Activated T-cell treated with anti-CD3 and anti-CD28 coated beads, Interleukin-2, amount 50 U/mL, for 48 hours (primary cell): ENCODE results near the gene RFTN2.
"Not testable (repeated sequence)": the region's sequence is repeated elsewhere in the genome, so short reads cannot be mapped to it uniquely, and the experiment has no call there.

Experiments used
- DNase-seq, 2 experiments: peaks; one replicate each; pipeline ENCODE4 v3.0.0-alpha.2; 2020

RFTN2 gene

DNA sequence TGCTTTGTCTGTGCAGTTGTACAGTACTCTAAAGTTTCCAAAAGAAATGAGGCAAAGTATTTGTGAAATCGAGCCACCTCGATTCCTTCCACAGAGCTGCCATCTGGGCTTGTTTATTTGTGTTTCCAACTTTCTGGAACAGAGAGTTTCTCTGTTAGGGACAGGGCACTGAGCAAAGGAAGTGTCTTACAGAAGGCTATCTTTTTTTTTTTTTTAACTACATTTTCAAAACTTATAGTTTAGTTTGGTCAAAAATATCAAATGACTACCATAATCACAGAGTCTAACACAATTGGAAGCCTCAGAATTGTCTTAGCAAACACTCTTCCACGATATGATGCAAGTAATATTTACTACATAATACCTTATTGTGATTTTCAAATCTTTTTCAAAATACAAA lies 796 bp downstream of the RFTN2 start:
- no peak for DNase-seq

DNA sequence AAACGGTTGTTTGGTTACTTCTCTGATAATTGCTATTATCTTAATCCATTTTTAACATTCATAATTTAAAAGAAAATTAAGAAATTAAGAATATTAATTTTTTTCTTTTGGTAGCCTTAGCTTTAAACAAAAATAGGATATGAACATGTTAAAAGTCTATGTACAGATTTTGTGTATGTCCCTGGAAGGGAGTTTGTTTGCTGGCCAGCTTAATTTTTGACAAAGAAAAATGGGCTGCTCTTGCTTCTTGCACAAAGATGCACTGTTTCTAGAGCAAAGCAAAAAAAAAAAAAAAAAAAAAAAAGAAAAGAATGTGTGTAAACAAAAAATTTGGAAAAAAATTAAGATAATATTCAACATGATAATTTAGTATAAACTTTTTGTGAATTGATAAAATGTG lies 1.3 kb downstream of the RFTN2 start:
- DNase-seq = no peak

DNA sequence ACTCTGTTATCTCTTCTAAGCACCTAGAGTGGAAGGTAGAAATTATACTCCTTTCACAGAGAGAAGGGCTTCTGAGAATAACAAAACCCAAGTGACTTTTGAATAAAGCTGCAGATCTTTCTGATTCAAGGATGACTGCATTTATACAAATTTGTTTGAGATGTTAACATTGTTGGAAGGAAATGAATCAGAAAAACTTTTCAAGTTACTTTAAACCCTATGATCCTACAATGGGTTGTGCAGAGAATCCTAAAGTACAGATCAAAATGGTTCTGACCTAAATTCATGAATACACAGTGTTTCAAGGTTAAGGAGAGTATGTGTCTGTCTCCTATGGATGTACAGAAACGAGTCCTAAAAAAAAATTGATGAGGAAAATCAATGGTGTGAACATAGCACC lies 1.8 kb downstream of the RFTN2 start:
- DNase-seq = no peak

DNA sequence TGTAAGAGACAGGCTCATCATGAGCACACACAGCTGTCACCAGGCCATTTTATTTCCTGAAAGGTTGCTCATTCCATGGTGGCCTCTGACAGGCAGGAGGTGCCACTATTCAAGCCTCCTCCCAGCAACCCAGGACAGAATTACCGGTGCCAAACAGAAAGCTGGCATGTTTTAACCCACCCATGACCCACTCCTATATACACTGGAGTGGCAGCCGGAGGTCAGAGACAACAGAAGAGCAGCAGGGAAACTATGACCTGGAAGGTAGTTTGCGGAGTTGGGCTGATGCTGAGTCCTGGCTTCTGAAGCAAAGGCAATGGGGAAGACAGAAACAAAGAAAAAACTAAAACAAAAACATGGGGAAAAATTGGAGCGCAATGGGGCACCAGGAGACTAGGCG lies 2.3 kb downstream of the RFTN2 start:
- no peak for DNase-seq

DNA sequence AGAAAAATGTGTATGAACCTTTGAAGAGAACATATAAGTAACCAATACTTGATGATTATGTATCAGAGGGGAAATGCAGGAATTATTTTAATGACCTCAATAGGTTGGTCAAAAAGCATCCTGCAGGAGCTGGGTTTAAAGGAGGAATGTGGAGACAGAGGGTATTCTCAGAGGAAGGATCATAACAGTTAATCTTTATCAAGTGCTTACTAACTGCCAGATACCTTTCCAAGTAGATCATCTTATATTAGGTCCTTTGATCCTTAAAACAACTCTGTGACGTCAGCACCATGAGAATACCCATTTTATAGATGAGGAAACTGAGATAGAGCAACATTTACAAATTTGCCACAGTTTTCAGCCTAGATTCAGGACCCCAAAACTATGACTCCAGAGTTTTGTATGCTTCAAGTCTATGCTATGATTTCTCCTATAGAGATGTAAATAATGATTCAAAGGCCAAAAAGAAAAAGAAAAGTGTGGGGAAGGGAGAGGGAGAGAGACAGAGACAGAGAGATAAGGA lies 3.0 kb downstream of the RFTN2 start:
- no peak for DNase-seq

DNA sequence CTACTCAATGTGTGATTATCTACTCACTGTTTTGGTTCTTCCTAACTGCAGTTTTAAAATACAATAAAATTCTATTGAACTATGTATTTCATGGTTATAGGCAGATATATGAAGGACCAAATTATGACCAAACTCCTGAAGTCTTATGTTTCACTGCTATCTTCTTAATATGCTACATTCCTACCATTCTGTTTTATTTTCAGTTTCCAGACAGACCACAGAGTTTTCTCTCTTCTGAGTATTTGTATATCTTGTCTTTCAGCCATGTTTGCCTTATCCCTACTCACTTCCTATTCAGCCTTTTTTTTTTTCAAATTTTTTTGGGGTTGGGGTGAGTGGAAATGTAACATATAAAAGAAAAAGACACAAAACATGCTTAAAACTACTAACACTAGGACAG lies 6.3 kb downstream of the RFTN2 start:
- DNase-seq = no peak

DNA sequence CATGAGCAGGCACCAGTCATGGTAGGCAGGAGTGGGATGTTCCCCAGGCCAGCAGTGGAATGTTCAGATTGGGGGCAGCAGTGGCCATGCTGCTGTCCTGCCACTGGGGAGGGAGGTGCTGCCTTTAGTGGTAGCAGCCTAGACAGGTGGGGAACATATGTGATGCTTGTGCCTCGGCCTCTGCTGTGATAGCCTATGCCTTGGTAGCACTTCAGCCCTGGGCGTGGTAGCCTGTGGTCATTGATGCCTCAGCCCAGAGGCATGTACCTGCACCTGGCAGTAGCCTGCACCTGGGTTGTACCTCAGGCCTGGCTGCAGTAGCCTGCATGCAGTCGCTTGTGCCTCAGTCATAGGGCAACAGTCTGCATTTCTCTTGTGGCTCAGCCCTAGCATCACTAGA lies 7.1 kb downstream of the RFTN2 start:
- DNase-seq = no peak

DNA sequence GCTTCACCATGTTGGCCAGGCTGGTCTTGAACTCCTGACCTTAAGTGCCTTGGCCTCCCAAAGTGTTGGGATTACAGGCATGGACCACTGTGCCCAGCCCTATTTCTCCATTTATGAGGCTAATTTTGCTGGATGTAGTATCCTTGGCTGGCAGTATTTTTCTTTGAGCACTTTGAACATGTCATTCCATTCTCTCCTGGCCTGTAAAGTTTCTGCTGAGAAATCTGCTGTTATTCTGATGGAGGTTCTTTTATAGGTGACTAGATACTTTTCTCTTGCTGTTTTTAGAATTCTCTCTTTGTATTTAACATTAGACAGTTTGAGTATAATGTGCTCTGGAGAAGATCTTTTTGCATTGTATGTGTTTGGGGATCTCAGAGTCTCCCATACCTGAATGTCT lies 9.1 kb downstream of the RFTN2 start:
- DNase-seq = no peak

DNA sequence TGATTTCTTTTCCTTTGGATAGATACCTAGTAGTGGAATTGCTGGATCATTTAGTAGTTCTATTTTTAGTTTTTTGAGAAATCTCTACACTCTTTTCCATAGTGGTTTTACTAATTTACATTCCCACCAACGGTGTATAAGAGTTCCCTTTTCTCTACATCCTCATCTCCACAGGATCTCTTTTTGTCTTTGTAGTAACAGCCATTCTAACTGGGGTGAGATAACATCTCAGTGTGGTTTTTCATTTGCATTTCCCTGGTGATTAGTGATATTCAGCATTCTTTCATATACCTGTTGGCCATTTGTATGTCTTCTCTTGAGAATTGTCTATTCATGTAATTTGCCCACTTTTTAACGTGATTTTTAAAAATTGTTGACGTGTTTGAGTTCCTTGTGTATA lies 13.8 kb downstream of the RFTN2 start:
- DNase-seq = no peak

DNA sequence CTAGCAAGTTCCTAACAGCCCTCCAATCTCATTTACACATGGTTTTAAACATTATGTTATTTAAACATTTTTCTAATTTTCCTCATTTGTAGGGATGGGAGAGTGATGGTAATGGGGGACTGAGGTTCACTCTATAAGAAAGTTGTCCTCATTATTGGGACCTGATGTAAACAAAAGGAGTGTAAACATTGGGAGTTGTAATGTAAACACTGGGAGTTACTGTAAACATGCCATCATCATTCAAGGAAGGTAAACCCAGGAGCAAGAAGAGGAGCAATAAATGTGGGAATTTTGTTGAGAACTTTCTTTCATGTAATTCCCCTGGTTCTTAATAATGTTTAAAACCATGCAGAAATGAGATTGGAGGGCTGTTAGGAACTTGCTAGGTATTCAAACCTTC lies 17.8 kb downstream of the RFTN2 start:
- no peak for DNase-seq

DNA sequence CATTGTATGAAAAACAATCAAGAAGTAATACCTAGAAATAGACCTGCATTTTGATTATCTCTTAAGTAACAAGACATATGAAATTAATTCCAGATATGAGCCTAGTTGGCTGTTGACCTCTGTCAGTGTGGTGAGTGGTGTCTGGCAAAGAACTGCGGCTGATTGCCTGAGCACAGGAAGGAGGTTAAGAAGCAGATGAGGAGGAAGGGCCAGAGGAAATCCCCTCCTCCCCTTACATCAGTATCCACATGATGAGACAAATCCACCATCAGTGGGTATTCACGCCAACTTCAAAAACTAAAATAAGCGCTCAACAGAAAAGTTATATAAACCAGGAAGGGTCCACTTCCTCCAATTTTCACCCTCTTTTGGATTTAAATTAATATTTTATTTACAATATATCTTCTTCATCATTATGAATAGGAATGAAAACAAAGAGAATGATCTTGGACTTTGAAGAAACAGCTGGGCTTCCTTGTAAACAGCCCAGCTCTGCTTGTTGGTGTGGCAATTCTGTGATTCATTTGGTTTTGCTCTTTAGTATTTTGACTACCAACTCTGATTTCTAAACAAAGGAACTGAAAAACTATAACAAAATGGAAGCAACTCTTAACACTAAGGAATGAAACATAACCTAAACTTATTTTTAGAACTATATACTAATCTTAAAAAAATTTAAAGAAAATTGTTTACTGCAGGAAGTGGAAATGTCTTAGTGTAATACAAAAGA lies 27.3 kb downstream of the RFTN2 start:
- DNase-seq = no peak

DNA sequence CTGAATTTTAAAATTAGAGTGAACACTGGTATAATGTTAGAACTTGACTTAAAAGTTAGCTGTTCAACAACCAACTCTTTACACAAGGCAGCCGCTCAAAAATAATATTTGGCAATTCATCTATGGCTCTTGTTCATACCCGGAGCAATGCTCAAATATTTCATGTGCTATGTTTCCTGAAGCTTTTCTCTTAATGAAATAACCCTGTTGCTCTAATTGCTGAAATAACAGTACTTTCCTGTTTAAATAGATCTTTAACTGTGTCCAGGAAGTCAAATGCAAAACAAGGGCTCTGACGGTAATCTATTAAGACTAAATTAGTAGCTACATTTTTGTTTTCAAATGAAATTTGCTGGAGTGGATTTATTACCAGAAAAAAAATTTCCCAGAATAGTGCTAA lies 33.7 kb downstream of the RFTN2 start:
- DNase-seq = no peak

DNA sequence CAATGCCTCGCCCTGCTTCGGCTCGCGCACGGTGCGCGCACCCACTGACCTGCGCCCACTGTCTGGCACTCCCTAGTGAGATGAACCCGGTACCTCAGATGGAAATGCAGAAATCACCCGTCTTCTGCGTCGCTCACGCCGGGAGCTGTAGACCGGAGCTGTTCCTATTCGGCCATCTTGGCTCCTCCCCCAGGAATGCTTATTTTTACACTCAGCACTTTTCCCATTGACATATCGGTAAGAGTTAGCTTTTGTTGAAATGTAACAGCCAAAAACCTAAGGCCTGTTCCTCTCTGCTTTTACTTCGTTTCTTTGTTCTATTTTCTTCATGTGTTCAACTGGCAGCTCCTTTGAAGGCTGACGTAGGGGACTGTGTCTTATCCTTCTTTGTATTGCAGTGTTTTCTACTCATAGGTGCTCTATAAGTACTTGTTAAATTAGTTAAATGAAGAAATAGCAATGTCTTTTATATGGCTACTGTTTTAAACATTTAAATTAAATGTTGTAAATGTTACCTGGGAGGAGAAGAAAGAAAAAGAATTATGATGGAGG lies 34.7 kb downstream of the RFTN2 start:
- DNase-seq = not testable (repeated sequence)

DNA sequence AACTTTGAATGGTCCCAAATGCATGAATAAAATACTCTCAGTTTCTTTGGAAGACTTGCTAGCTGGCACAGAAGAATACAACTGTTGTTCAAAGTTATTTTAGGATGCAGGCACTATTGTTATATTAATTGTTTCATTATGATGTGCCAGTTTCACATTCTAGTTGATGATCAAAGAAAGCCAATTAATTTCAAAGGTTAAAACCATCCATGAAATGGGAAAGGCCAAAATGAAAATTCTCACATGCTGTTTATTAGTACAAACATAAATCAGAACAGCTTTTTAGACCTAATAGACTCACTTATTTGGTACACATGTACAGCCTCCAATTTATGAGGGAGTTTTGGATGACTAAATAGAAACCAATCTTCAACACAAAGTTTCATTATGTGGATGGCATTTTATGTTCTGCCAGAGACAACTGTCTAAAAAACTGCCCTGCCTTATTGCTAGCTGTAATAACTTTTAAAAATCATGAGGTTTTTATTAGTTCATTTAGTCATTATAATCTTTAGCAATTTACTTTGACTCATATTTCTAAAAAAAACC lies 42.2 kb downstream of the RFTN2 start:
- DNase-seq = no peak

DNA sequence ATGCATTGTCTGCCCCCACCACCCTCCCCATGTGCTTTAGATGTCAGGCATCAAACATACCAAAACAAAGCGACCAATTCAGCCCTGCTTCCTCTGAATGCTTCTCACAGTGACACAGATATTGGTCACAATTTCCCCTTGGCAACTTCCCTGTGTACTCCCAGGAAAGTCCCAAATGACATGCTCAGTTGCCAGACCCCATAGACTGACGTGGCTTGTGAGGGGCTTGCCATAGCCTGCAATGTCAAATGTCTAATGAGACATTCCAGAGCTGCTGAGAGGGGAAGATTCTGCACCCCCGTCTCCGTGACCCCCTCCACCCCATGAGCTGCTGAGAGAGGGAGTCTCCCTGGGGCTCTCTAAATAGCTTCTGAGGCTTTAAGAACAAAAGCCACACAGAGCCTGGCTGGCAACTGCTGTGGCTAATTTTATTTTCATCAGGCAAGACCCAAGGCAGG lies 47.3 kb downstream of the RFTN2 start:
- no peak for DNase-seq

DNA sequence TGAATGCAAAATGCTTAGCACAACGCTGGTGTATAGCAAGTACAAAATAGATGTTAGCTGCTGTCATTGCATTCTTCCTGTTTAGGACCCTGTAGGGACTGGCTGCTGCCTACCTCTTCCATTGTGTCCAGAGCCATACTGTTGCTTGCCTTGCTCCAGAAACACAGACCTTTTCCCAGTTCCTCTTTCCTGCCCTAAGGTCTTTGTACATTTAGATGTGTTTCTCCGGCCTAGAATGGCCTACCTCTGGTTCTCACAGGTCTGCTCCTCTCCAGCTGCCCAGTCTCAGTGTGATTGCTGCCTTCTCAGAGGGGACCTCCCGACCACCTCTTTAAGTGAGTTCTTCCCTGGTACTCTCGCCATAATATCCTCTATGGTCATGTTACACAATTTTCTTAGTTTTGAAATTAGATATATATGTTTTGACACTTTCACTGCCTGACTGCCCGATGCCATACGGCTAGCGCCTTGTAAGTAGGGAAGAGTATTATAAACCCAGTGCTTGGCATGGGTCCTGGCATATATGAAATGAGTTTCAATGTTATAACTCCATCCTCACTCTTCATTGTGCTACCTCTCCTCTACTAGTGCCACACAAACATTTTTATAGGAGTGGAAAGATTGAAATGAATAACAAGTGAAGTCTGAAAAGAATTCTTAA lies 48.3 kb downstream of the RFTN2 start:
- no peak for DNase-seq

DNA sequence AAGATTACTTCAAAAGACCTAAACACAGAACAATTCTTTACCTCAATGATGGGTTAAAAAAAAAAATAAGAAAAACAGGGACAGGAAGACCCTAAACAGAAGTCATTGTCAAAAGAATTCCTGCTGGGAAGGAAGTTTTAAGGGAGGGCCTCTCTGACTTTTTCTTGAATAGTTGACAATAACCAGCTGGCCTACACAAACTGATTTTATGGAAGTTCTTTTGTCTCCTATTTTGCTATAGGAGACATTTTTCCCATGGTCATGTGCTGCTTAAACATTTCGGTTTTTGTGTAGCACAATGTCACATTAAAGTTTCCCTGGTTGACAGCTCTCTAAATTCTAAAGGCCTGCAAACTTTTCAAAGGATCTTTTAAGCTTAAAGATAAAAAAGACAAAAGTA lies 55.3 kb downstream of the RFTN2 start:
- no peak for DNase-seq

DNA sequence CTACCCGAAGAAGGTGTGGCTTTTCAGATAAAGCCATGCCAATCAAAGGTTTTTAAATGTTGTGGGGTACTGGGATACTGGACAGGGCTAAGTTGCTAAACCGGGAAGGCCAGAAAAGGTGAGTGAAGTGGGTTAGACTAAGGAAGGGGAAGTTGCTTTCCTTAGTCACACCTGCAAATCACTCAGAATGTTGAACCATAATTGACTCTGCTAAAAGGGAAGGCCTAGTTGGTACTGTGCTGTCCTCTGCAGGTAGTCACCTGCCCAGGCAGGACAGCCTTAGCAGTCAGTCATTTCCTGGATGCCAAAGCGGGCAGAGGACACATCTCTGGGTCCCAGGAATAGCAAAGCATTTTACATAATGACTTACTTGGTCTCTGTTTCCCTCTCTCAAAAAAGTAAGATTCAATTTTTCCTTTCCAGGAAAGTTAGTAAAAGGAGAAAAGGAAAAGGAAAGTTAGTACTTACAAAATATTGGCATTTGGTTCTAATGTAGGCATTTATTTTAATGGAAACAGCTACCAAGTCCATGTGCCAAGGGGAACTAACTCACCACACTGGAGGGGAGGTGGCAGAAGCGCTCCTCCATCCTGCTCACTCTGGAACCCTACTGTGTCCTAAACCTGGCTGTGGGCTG lies 60.3 kb downstream of the RFTN2 start:
- DNase-seq = no peak

DNA sequence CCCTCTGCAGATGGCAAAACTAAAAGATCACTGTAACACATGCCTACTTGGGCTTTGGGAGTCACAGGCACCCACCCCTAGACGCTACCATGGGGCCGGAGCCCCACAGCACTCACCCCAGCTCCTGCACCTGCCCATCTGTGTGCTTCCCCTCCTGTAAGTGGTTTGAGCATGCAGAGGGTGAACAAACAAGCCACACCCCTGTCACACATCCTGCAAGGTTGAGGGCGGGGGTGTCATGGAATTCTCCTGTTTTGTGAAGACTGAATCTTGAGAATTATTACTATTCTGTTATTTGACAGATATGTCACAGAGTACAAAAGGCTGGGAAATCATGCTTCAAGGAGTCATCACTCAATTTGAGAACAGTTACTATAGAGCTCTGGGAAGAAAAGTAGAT lies 60.9 kb downstream of the RFTN2 start:
- DNase-seq = no peak

DNA sequence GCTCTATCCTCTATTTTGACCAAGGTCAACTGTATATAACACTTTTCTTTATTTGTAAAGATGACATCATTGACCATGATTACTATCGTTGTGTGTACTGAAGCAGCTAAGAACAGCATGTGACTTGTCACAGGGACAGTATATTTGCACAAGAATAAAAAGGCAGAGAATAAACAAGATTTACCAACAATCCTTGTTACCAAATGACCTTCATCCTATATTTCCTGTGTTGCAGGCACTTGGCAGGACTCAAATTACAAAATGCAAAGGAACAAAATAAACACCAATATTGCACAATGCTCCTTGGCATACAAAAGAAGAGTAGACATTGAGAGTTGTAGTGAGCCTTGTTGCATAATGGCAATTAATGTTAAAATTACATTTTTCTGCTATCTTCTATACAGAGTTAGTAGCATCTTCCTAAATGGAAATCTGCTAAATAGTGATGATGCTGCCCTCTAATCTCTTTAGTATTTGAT lies 61.8 kb downstream of the RFTN2 start:
- no peak for DNase-seq

DNA sequence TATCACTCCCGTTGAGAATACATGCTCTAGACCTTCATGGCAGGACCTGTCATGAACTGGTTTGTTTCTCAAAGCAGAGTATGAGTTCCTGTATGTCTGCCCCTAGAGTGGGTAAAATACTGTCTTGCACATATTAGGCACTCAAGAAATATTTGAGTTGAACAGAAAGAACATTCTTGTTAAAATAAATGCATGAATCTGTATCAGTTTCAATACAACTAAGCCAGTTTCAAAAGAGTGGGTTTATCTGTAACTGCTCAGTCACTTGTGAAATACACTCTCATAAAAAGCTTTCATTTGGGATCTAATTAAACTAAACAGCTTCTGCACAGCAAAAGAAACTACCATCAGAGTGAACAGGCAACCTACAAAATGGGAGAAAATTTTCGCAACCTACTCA lies 69.2 kb downstream of the RFTN2 start:
- no peak for DNase-seq

DNA sequence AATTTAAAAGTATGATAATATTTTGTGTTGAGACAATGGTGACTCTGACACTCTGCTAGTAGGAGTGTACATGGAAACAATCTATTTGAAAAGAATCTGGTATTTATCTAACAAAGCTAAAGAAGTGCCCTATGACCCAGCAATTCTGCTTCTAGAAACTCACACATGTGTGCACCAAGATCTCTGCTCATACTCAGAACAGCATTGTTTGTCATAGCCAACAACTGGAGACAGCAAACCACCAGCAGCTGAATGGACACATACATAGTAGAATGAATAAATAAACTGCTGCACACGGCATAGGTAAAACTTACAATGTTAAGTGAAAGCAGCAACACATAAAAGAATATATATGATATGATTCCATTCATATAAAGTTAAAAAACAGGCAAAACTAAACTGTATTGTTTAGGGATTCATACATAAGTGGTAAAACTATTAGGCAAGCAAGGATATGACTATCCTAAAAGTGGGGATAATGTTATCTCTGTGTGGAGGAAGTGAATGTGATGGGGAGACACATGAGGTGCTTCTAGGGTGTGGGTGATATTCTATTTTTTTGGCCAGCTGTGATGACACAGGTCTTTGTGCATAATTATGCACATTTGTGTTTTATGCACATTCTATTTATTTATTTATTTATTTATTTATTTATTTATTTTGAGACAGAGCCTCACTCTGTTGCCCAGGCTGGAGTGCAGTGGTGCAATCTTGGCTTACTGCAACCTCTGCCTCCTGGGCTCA lies 71.1 kb downstream of the RFTN2 start:
- no peak for DNase-seq

DNA sequence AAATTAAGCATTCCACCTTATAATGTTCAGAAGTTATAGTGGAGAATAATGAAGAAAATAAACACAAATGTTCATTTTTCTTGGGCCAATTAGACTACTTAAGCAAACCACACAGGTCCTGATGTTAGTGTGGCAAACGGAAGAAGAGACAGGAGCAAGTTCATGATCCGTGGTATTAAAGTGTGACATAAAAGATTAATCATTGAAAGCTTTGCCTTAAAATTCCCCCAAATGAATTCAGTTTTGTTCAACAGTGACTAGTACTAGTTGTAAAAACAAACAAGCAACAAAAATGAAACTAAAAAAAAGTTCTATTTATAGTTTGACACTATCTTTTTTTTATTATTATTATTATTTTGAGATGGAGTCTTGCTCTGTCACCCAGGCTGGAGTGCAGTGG lies 73.7 kb downstream of the RFTN2 start:
- DNase-seq = no peak
